Measurements from ENCODE around the gene FLII. TPM values are rescaled to one million over a fixed set of nuclear protein-coding genes. Genes with fewer than 3 reads are reported as not detected.

The FLII gene
- total RNA-seq, 1 experiment from 2014 or later, result 169 TPM

GRCh38 chr17:18229771-18230170, 28.8 kb downstream of the FLII start:
- DNase-seq (ENCODE audit: low spot score), result no peak
- TF ChIP-seq EZH2 (IDR thresholded peaks at IDR 0.05; ENCODE audit: borderline replicate concordance, low read depth, low read length, poor library complexity, severe bottlenecking), result no peak
- no peak for TF ChIP-seq CTCF (conservative IDR thresholded peaks at IDR 0.05; ENCODE audit: low read depth, low read length)
- ChIA-PET POLR2A (ENCODE audit: low non-redundant PET) (no interaction called here), CTCF (no interaction called here)
- Histone ChIP-seq H3K9me3 (ENCODE audit: low read depth, low read length, poor library complexity, severe bottlenecking) (no peaks in the 10 kb centered on the region), H3K27ac (ENCODE audit: low read depth, low read length, poor library complexity, severe bottlenecking) (no peak overlapping the region), H3K4me1 (ENCODE audit: insufficient read depth, low read length, poor library complexity, severe bottlenecking) (peaks cover 6% of the 10 kb centered on the region), H3K27me3 (replicated peaks; ENCODE audit: insufficient read depth, low read depth, low read length, poor library complexity) (no peaks in the 10 kb centered on the region), H3K36me3 (ENCODE audit: insufficient read depth, low read length, poor library complexity, severe bottlenecking) (peaks cover 5% of the 10 kb centered on the region), H3K4me3 (ENCODE audit: low read depth, low read length, poor library complexity, severe bottlenecking) (no peak overlapping the region)
- no TSS peak for BruUV-seq (replicated peaks)
- intact Hi-C loops (cut with micrococcal nuclease; ENCODE audit: unreplicated experiment), result no loop called here

DNA sequence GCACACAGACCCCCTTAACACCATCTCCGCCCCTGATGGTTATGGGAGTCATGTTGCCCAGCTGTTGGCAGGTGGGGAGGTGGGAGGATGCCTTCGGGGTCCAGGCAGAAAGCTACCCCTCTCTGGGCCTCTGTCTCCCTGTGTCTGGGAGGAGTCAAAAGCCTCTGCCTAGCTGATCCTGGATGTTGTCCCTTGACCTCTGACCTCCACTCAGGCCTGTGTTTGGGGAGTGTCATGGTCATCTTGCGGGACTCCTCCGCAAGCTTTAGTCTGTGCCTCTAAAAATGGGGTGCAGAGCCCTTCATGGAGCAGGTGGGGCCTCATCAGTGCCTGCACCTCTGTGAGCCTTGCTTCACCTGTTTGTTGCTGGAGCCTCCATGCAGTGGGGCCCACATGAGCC, 29.3 kb downstream of the FLII start:
- ChIA-PET CTCF (no interaction called here), POLR2A (ENCODE audit: low non-redundant PET) (no interaction called here)
- Histone ChIP-seq H3K36me3 (ENCODE audit: insufficient read depth, low read length, poor library complexity, severe bottlenecking) (peaks cover 5% of the 10 kb centered on the region), H3K27me3 (replicated peaks; ENCODE audit: insufficient read depth, low read depth, low read length, poor library complexity) (no peaks in the 10 kb centered on the region), H3K4me1 (ENCODE audit: insufficient read depth, low read length, poor library complexity, severe bottlenecking) (peaks cover 6% of the 10 kb centered on the region), H3K4me3 (ENCODE audit: low read depth, low read length, poor library complexity, severe bottlenecking) (no peak overlapping the region), H3K9me3 (ENCODE audit: low read depth, low read length, poor library complexity, severe bottlenecking) (no peaks in the 10 kb centered on the region), H3K27ac (ENCODE audit: low read depth, low read length, poor library complexity, severe bottlenecking) (no peak overlapping the region)
- BruUV-seq (replicated peaks), result no TSS peak
- intact Hi-C loops (cut with micrococcal nuclease; ENCODE audit: unreplicated experiment), result no loop called here
- no peak for DNase-seq (ENCODE audit: low spot score)
- TF ChIP-seq EZH2 (IDR thresholded peaks at IDR 0.05; ENCODE audit: borderline replicate concordance, low read depth, low read length, poor library complexity, severe bottlenecking) (no peak), CTCF (conservative IDR thresholded peaks at IDR 0.05; ENCODE audit: low read depth, low read length) (no peak)

DNA sequence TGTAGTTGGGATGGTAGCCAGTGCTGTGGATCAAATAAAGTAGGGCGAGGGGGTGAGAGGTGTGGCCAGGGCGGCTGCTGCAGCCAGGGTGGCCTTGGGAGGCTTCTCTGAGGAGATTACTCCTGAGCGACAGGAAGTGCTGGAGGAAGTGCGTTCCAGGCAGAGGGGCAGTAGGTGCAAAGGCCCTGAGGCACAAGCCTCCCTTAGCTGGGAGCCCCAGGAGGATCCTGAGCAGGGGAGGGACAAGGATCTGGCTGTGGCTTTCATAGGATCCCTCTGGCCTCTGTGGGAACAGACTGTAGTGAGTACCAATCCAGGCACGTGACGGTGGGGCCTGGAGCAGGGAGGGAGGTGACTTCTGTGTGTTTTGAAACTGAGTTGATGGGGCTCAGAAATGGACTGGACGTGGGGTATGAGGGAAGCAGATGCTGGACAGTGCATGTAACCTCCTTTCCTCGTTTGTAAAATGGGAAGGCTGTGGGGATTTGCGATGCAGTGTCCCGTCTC, 30.3 kb downstream of the FLII start:
- H3K4me1 ChIP-seq (ENCODE audit: insufficient read depth, low read length, poor library complexity, severe bottlenecking), result peaks cover 6% of the 10 kb centered on the region
- POLR2A ChIA-PET (ENCODE audit: low non-redundant PET), result no interaction called here
- H3K36me3 ChIP-seq (ENCODE audit: insufficient read depth, low read length, poor library complexity, severe bottlenecking), result no peaks in the 10 kb centered on the region
- no TSS peak for BruUV-seq (replicated peaks)
- no peak overlapping the region for H3K27ac ChIP-seq (ENCODE audit: low read depth, low read length, poor library complexity, severe bottlenecking)
- no peaks in the 10 kb centered on the region for H3K9me3 ChIP-seq (ENCODE audit: low read depth, low read length, poor library complexity, severe bottlenecking)
- H3K4me3 ChIP-seq (ENCODE audit: low read depth, low read length, poor library complexity, severe bottlenecking), result no peak overlapping the region
- no peak for DNase-seq (ENCODE audit: low spot score)
- TF ChIP-seq EZH2 (IDR thresholded peaks at IDR 0.05; ENCODE audit: borderline replicate concordance, low read depth, low read length, poor library complexity, severe bottlenecking) (no peak), CTCF (conservative IDR thresholded peaks at IDR 0.05; ENCODE audit: low read depth, low read length) (no peak)
- CTCF ChIA-PET, result no interaction called here
- intact Hi-C loops (cut with micrococcal nuclease; ENCODE audit: unreplicated experiment), result no loop called here
- no peaks in the 10 kb centered on the region for H3K27me3 ChIP-seq (replicated peaks; ENCODE audit: insufficient read depth, low read depth, low read length, poor library complexity)

Measured in A673 (cell line).